GDM1 (cell line): ENCODE results near the gene TNFRSF25.
A peak's percentile ranks its signal among the peaks of the same experiment; 100 is the strongest.
"Not testable (repeated sequence)": the region's sequence is repeated elsewhere in the genome, so short reads cannot be mapped to it uniquely, and the experiment has no call there.

Source experiments
- DNase-seq: peaks from one replicate; lab custom pipeline; 2025; lab: John Stamatoyannopoulos, UW

TNFRSF25 gene

GRCh38 chr1:6450943-6451373, 15.0 kb downstream of the TNFRSF25 start:
- no peak for DNase-seq

- DNase-seq: not testable (repeated sequence)
These were observed 15.5 kb downstream of the TNFRSF25 start for GRCh38 chr1:6450486-6450885.

GRCh38 chr1:6450005-6450450, 15.9 kb downstream of the TNFRSF25 start:
- no peak for DNase-seq

- no peak for DNase-seq
These were observed 17.0 kb downstream of the TNFRSF25 start for GRCh38 chr1:6448749-6449631.

- no peak for DNase-seq
These were observed 17.9 kb downstream of the TNFRSF25 start for GRCh38 chr1:6447818-6448748.

GRCh38 chr1:6447016-6447817, 18.8 kb downstream of the TNFRSF25 start:
- DNase-seq: no peak

GRCh38 chr1:6446665-6447015, 19.3 kb downstream of the TNFRSF25 start:
- DNase-seq: no peak

GRCh38 chr1:6445929-6446328, 20.0 kb downstream of the TNFRSF25 start:
- not testable (repeated sequence) for DNase-seq

GRCh38 chr1:6445062-6445763, 20.8 kb downstream of the TNFRSF25 start:
- DNase-seq: no peak

GRCh38 chr1:6444377-6444776, 21.6 kb downstream of the TNFRSF25 start:
- no peak for DNase-seq

- no peak for DNase-seq
These were observed 22.4 kb downstream of the TNFRSF25 start for GRCh38 chr1:6443339-6444115.

- DNase-seq: no peak
These were observed 24.4 kb downstream of the TNFRSF25 start for GRCh38 chr1:6441586-6441985.

- peak; percentile 13 for DNase-seq
These were observed 25.5 kb downstream of the TNFRSF25 start for GRCh38 chr1:6440198-6441126.

GRCh38 chr1:6438047-6438525, 27.9 kb downstream of the TNFRSF25 start:
- DNase-seq: peak; percentile 5

GRCh38 chr1:6437012-6437700, 28.8 kb downstream of the TNFRSF25 start:
- DNase-seq: not testable (repeated sequence)

- not testable (repeated sequence) for DNase-seq
These were observed 29.7 kb downstream of the TNFRSF25 start for GRCh38 chr1:6436277-6436676.

GRCh38 chr1:6435547-6435946, 30.4 kb downstream of the TNFRSF25 start:
- DNase-seq: no peak

- no peak for DNase-seq
These were observed 30.8 kb downstream of the TNFRSF25 start for GRCh38 chr1:6435129-6435528.
